CD14-positive monocyte (primary cell): Measurements from ENCODE around the gene RNF31. TPM values are rescaled to one million over a fixed set of nuclear protein-coding genes. Genes with fewer than 3 reads are reported as not detected.
A peak's percentile ranks its signal among the peaks of the same experiment; 100 is the strongest.

Experiments
- DNase-seq, 3 donors: peaks; one replicate each; pipeline ENCODE4 v3.0.0-alpha.2; 2011 to 2022
- H2AFZ ChIP-seq: 2 replicates; pipeline ENCODE4 v1.6.0; 2012; ENCODE audit warnings: mild to moderate bottlenecking, low read depth, low read length, inconsistent platforms; ENCODE audit not compliant: insufficient read depth, poor library complexity, severe bottlenecking
- H3K27ac ChIP-seq, 2 donors: 1 replicate in 1 of 2; 2 replicates in 1 of 2; pipeline ENCODE4 v1.5.1; 2012 to 2013; ENCODE audit warnings: low read length in 2 of 2, control low read depth in 1 of 2, inconsistent platforms in 1 of 2, low read depth in 1 of 2, mild to moderate bottlenecking in 1 of 2
- H3K27me3 ChIP-seq, 2 donors: one replicate each; pipeline versions ENCODE4 v1.6.0 to v1.6.1; 2011 to 2013; ENCODE audit warnings: low read length in 2 of 2; ENCODE audit not compliant: control insufficient read depth in 2 of 2, insufficient read depth in 2 of 2
- H3K36me3 ChIP-seq, 2 donors: replicated peaks in 1 of 2; 1 replicate in 1 of 2; 2 replicates in 1 of 2; pipeline versions ENCODE4 v1.5.1 to v1.6.1; 2012 to 2013; ENCODE audit warnings: low read length in 2 of 2, control low read depth in 1 of 2, inconsistent platforms in 1 of 2, mild to moderate bottlenecking in 1 of 2; ENCODE audit not compliant: insufficient read depth in 2 of 2, control insufficient read depth in 1 of 2
- H3K4me1 ChIP-seq, 2 donors: 1 replicate in 1 of 2; 2 replicates in 1 of 2; pipeline versions ENCODE4 v1.5.1 to v1.6.1; 2012 to 2013; ENCODE audit warnings: low read length in 2 of 2, control low read depth in 1 of 2, inconsistent platforms in 1 of 2, mild to moderate bottlenecking in 1 of 2, moderate library complexity in 1 of 2; ENCODE audit not compliant: insufficient read depth in 2 of 2, control insufficient read depth in 1 of 2
- H3K4me2 ChIP-seq: replicated peaks from 2 replicates; pipeline ENCODE3; 2012; ENCODE audit warnings: low read length, moderate library complexity, mild to moderate bottlenecking; ENCODE audit not compliant: poor library complexity, severe bottlenecking; ENCODE audit errors: extremely low read depth
- H3K4me3 ChIP-seq, 3 experiments: fragments of 200-600 bp in 1 of 3; sonication (generic) in 1 of 3; replicated peaks in 1 of 3; 1 replicate in 2 of 3; 2 replicates in 1 of 3; pipeline ENCODE4 v1.5.1; 2011 to 2013; ENCODE audit warnings: low read length in 3 of 3, mild to moderate bottlenecking in 3 of 3, control low read depth in 2 of 3, low read depth in 2 of 3, inconsistent platforms in 1 of 3, moderate library complexity in 1 of 3
- H3K79me2 ChIP-seq: 2 replicates; pipeline ENCODE4 v1.6.0; 2012; ENCODE audit warnings: mild to moderate bottlenecking, control low read depth, inconsistent platforms, low read length, moderate library complexity; ENCODE audit not compliant: insufficient read depth
- H3K9ac ChIP-seq: 2 replicates; pipeline ENCODE4 v1.6.0; 2017; ENCODE audit warnings: low read length, mild to moderate bottlenecking; ENCODE audit not compliant: insufficient read depth, poor library complexity, severe bottlenecking
- H3K9me3 ChIP-seq, 2 donors: replicated peaks in 1 of 2; 1 replicate in 1 of 2; 2 replicates in 1 of 2; pipeline versions ENCODE4 v1.5.1 to v1.6.1; 2012 to 2013; ENCODE audit warnings: low read length in 2 of 2, control low read depth in 1 of 2; ENCODE audit not compliant: control insufficient read depth in 1 of 2, insufficient read depth in 1 of 2
- H4K20me1 ChIP-seq: 2 replicates; pipeline ENCODE4 v1.6.0; 2012; ENCODE audit warnings: mild to moderate bottlenecking, low read length, control low read depth, moderate library complexity; ENCODE audit not compliant: insufficient read depth
- H3K27ac Mint-ChIP-seq, 7 donors: one replicate each; pipeline ENCODE4 v1.8.0; 2020; ENCODE audit warnings: mild to moderate bottlenecking in 7 of 7, mixed read lengths in 7 of 7, moderate library complexity in 6 of 7, inconsistent platforms in 2 of 7
- H3K27me3 Mint-ChIP-seq, 3 donors: one replicate each; pipeline ENCODE4 v1.8.0; 2021 to 2022; ENCODE audit warnings: low read depth in 3 of 3, mild to moderate bottlenecking in 3 of 3, mixed read lengths in 3 of 3, moderate library complexity in 3 of 3, inconsistent platforms in 1 of 3
- H3K36me3 Mint-ChIP-seq, 2 donors: one replicate each; pipeline ENCODE4 v1.8.0; 2020; ENCODE audit warnings: mixed read lengths in 2 of 2, inconsistent platforms in 1 of 2, mild to moderate bottlenecking in 1 of 2
- H3K4me1 Mint-ChIP-seq: one replicate; pipeline ENCODE4 v1.8.0; 2020; ENCODE audit warnings: mild to moderate bottlenecking, mixed read lengths
- H3K4me3 Mint-ChIP-seq, 2 donors: one replicate each; pipeline ENCODE4 v1.8.0; 2020; ENCODE audit warnings: mild to moderate bottlenecking in 2 of 2, mixed read lengths in 2 of 2, moderate library complexity in 1 of 2
- H3K9me3 Mint-ChIP-seq, 7 donors: one replicate each; pipeline ENCODE4 v1.8.0; 2020 to 2022; ENCODE audit warnings: mixed read lengths in 7 of 7, mild to moderate bottlenecking in 6 of 7, moderate library complexity in 6 of 7, inconsistent platforms in 2 of 7
- WGBS: methylation state at CpG from one replicate; pipeline ENCODE4 v1.1.5; 2013; ENCODE audit warnings: missing lambda C conversion rate; ENCODE audit not compliant: insufficient coverage; 5-methylcytosine and 5-hydroxymethylcytosine counted together
- intact Hi-C, 2 donors: fragments of 100-400 bp; cut with micrococcal nuclease; formaldehyde crosslinking; loops; one replicate each; pipeline versions ENCODE4 v1.15.0 to v1.15.1; 2023
- polyA plus RNA-seq, 3 donors: library from polyadenylated mRNA; depleted of rRNA in 1 of 3; unstranded in 2 of 3; stranded (reverse) in 1 of 3; fragments of 300-500 nt in 2 of 3; fragments of >200 nt in 1 of 3; fragmentation: Illumina TruSeq in 2 of 3; gene quantifications; 1 replicate in 2 of 3; 2 replicates in 1 of 3; pipeline ENCODE4 v1.2.3, GENCODE V29; 2012 to 2021
- TF ChIP-seq, protein P1 (sequence below): fragments of 200-600 bp; IDR thresholded peaks from one replicate; pipeline ENCODE4 v1.8.0; 2022; ENCODE audit warnings: antibody characterized with exemption, mild to moderate bottlenecking

The RNF31 gene
- polyA plus RNA-seq, 3 donors, result 30.7 to 63.2 (median 36.8) TPM

DNA sequence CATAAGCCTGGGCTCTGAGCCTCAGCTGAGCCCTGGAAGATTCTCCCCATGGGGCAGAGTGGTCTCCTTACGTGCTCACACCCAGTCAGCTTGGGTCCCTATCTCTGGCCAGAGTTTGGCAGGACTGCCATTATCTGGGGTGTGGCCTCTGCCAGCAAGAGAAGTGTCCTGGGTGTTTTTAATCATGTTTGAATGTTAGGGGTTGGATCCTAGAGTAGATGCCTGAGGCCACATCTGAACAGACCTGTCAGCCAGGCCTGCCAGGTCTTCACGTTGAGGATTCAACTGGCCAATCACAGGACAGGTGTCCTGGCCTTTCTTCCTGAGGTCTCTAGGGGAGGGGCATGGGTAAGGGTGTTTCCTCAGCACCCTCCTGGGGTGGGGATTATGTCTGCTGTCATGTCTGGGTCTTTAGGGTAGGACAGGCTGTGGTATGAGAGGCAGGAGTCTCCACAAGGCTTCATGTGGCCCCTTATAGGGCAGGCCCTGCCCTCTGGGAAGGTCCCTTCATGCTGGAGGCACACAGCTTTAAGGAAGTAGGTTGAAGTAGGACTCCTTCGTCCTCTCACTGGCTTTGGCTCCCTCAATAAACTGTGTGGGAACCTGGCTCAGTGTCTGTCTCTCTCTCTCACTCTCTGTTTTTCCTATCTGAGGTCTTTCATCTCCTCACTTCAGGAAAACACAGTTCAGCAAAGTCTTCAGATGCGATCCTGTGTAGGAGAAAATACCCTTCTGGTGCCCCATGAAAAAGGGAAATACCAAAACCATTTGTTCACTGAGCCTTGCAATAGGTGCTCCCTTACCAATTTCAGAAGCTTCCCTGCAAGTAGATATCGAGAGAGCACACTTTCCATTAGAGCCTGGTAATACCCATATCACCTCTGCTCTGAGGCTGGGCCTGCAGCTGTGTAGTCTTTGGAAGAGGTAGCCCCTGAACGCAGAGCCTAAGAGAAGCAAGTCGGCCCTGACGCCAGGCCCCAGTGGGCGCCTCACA lies 23.6 kb upstream of the RNF31 start:
- Mint-ChIP-seq H3K36me3 (peaks cover 46 to 73% of the 10 kb centered on the region in 2 donors), H3K27me3 (peaks cover 0 to 5% (median 0%) of the 10 kb centered on the region in 3 donors), H3K9me3 (no peaks in the 10 kb centered on the region), H3K4me3 (no peak overlapping the region), H3K4me1 (peaks cover 4% of the 10 kb centered on the region), H3K27ac (peak overlapping the region in 6 of 7 donors; percentile 23 to 72 (median 41))
- 100% methylated on average over 4 of the region's 9 CpGs for WGBS
- Histone ChIP-seq H3K4me2 (no peak overlapping the region), H3K9ac (no peak overlapping the region), H3K4me1 (no peaks in the 10 kb centered on the region), H3K27me3 (no peaks in the 10 kb centered on the region), H3K27ac (peak overlapping the region in 1 of 2 donors; percentile 24), H3K4me3 (no peak overlapping the region), H3K9me3 (no peaks in the 10 kb centered on the region), H3K79me2 (no peaks in the 10 kb centered on the region), H3K36me3 (peaks cover 51 to 61% of the 10 kb centered on the region in 2 donors), H2AFZ (no peak overlapping the region), H4K20me1 (no peaks in the 10 kb centered on the region)
- intact Hi-C loops, result no loop called here
- no peak for DNase-seq
- TF ChIP-seq, protein P1, sequence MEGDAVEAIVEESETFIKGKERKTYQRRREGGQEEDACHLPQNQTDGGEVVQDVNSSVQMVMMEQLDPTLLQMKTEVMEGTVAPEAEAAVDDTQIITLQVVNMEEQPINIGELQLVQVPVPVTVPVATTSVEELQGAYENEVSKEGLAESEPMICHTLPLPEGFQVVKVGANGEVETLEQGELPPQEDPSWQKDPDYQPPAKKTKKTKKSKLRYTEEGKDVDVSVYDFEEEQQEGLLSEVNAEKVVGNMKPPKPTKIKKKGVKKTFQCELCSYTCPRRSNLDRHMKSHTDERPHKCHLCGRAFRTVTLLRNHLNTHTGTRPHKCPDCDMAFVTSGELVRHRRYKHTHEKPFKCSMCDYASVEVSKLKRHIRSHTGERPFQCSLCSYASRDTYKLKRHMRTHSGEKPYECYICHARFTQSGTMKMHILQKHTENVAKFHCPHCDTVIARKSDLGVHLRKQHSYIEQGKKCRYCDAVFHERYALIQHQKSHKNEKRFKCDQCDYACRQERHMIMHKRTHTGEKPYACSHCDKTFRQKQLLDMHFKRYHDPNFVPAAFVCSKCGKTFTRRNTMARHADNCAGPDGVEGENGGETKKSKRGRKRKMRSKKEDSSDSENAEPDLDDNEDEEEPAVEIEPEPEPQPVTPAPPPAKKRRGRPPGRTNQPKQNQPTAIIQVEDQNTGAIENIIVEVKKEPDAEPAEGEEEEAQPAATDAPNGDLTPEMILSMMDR, result no peak

DNA sequence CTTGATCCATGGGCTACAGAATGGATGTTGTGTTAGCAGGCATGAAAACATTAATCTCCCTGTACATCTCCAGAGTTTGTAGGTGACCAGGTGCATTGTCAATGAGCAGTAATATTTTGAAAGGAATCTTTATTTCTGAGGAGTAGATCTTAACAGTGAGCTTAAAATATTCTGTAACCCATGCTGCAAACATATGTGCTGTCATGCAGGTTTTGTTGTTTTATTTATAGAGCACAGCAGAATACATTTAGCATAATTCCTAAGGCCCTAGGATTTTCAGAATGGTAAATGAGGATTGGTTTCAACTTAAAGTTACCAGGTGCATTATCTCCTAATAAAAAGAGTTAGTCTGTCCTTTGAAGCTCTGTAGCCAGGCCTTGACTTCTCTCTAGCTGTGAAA lies 20.4 kb upstream of the RNF31 start:
- Mint-ChIP-seq H3K4me3 (no peak overlapping the region), H3K36me3 (peaks cover 22 to 51% of the 10 kb centered on the region in 2 donors), H3K27ac (no peak overlapping the region), H3K9me3 (no peaks in the 10 kb centered on the region), H3K4me1 (peaks cover 13% of the 10 kb centered on the region), H3K27me3 (peaks cover 0 to 2% (median 0%) of the 10 kb centered on the region in 3 donors)
- no peak overlapping the region for H3K9ac ChIP-seq
- H3K4me1 ChIP-seq, result peaks cover 5 to 7% of the 10 kb centered on the region in 2 donors
- no peaks in the 10 kb centered on the region for H3K9me3 ChIP-seq
- H3K27ac ChIP-seq, result no peak overlapping the region
- intact Hi-C loops, result no loop called here
- no peak overlapping the region for H2AFZ ChIP-seq
- H3K36me3 ChIP-seq, result peaks cover 22 to 29% of the 10 kb centered on the region in 2 donors
- no peaks in the 10 kb centered on the region for H3K79me2 ChIP-seq
- DNase-seq, result no peak
- H3K4me2 ChIP-seq, result no peak overlapping the region
- H3K4me3 ChIP-seq, result no peak overlapping the region
- no peaks in the 10 kb centered on the region for H3K27me3 ChIP-seq
- TF ChIP-seq, protein P1, result no peak
- no peaks in the 10 kb centered on the region for H4K20me1 ChIP-seq
